GM18508 (cell line): ENCODE results near the gene SHROOM3.

Experiments
- ATAC-seq: cut with Tn5 transposase; IDR thresholded peaks from one replicate; pipeline ENCODE4 v1.9.1; 2021; ENCODE audit warnings: moderate number of reproducible peaks; ENCODE audit not compliant: insufficient read depth, unreplicated experiment

The SHROOM3 gene

GRCh38 chr4:76649086-76649485 is 214.1 kb downstream of the SHROOM3 start:
- ATAC-seq, result no peak

- ATAC-seq, result no peak
Observed at GRCh38 chr4:76651616-76652015, 216.6 kb downstream of the SHROOM3 start.

- no peak for ATAC-seq
Observed at GRCh38 chr4:76652389-76652788, 217.4 kb downstream of the SHROOM3 start.

GRCh38 chr4:76654084-76654483 is 219.1 kb downstream of the SHROOM3 start:
- ATAC-seq, result no peak

- no peak for ATAC-seq
Observed at GRCh38 chr4:76654791-76655190, 219.8 kb downstream of the SHROOM3 start.

GRCh38 chr4:76655566-76656479 is 220.8 kb downstream of the SHROOM3 start:
- no peak for ATAC-seq

- ATAC-seq, result no peak
Observed at GRCh38 chr4:76657443-76657842, 222.4 kb downstream of the SHROOM3 start.

- no peak for ATAC-seq
Observed at GRCh38 chr4:76658231-76659102, 223.4 kb downstream of the SHROOM3 start.

- ATAC-seq, result no peak
Observed at GRCh38 chr4:76659103-76659490, 224.1 kb downstream of the SHROOM3 start.

GRCh38 chr4:76663824-76664223 is 228.8 kb downstream of the SHROOM3 start:
- ATAC-seq, result no peak

- no peak for ATAC-seq
Observed at GRCh38 chr4:76665153-76665552, 230.1 kb downstream of the SHROOM3 start.

GRCh38 chr4:76665721-76666120 is 230.7 kb downstream of the SHROOM3 start:
- no peak for ATAC-seq

GRCh38 chr4:76666944-76667532 is 232.0 kb downstream of the SHROOM3 start:
- ATAC-seq, result no peak

- no peak for ATAC-seq
Observed at GRCh38 chr4:76670631-76671030, 235.6 kb downstream of the SHROOM3 start.

- ATAC-seq, result no peak
Observed at GRCh38 chr4:76673362-76673761, 238.3 kb downstream of the SHROOM3 start.

- no peak for ATAC-seq
Observed at GRCh38 chr4:76674983-76675382, 240.0 kb downstream of the SHROOM3 start.

GRCh38 chr4:76677571-76678326 is 242.7 kb downstream of the SHROOM3 start:
- ATAC-seq, result no peak

GRCh38 chr4:76679691-76680090 is 244.7 kb downstream of the SHROOM3 start:
- no peak for ATAC-seq

GRCh38 chr4:76680952-76681351 is 245.9 kb downstream of the SHROOM3 start:
- ATAC-seq, result no peak

GRCh38 chr4:76681996-76682395 is 247.0 kb downstream of the SHROOM3 start:
- ATAC-seq, result no peak
